A549 (cell line): ENCODE results near the gene KRTAP5-2. TPM values are rescaled to one million over a fixed set of nuclear protein-coding genes. Genes with fewer than 3 reads are reported as not detected.

Experiments
- ATAC-seq, 2 experiments: fragments of 200-7000 bp in 1 of 2; fragments of >200 bp in 1 of 2; cut with Nextera tagmentation in 1 of 2; cut with Tn5 transposase in 1 of 2; 3 replicates each; pipeline versions ENCODE4 v1.8.0 to v1.9.1; 2018 to 2020; ENCODE audit warnings: mild to moderate bottlenecking in 1 of 2, moderate library complexity in 1 of 2
- CTCF ChIA-PET: fragments of 300-600 bp; sonication (Branson Sonifier 250); formaldehyde crosslinking; extraction: SDS; loops from one replicate; lab custom pipeline; 2021; ENCODE audit warnings: antibody characterized with exemption, inconsistent platforms; lab: Yijun Ruan, JAX
- POLR2A ChIA-PET: fragments of 350-600 bp; formaldehyde crosslinking; extraction: SDS; loops from one replicate; lab custom pipeline; 2021; ENCODE audit warnings: antibody characterized with exemption, inconsistent platforms; lab: Yijun Ruan, JAX
- DNase-seq, 2 experiments: peaks; one replicate each; pipeline versions ENCODE4 v3.0.0 to v3.0.0-alpha.2; 2011 to 2016; ENCODE audit warnings: low read depth in 1 of 2, low spot score in 1 of 2
- FAIRE-seq: peaks from 2 replicates; lab custom pipeline; 2011; peaks lifted over from hg19 to GRCh38; lab: Jason Lieb, UNC
- H3K27ac ChIP-seq, 2 experiments: fragments of >200 bp; sonication (Bioruptor Twin); formaldehyde crosslinking; 3 replicates each; pipeline ENCODE4 v1.5.1; 2016 to 2017
- H3K4me1 ChIP-seq: fragments of >200 bp; sonication (Bioruptor Twin); formaldehyde crosslinking; 3 replicates; pipeline ENCODE4 v1.6.1; 2016
- H3K4me2 ChIP-seq: fragments of >200 bp; sonication (Bioruptor Twin); formaldehyde crosslinking; 3 replicates; pipeline ENCODE4 v1.6.1; 2016
- H3K4me3 ChIP-seq: fragments of >200 bp; sonication (Bioruptor Twin); formaldehyde crosslinking; 3 replicates; pipeline ENCODE4 v1.5.1; 2016
- H3K9me3 ChIP-seq: fragments of >200 bp; sonication (Bioruptor Twin); formaldehyde crosslinking; 3 replicates; pipeline ENCODE4 v1.6.1; 2016
- CBX8 ChIP-seq: fragments of 200-600 bp; sonication (generic); IDR thresholded peaks from 2 replicates; pipeline ENCODE4 v1.6.1; 2016
- CEBPB ChIP-seq, 2 experiments: fragments of >200 bp in 1 of 2; sonication (Bioruptor Twin) in 1 of 2; formaldehyde crosslinking in 1 of 2; IDR thresholded peaks; 2 replicates each; pipeline ENCODE4 v1.6.1; 2012 to 2016
- CHD2 ChIP-seq: fragments of 150-350 bp; IDR thresholded peaks from 2 replicates; pipeline ENCODE4 v1.6.1; 2014; ENCODE audit warnings: low read length; ENCODE audit not compliant: partially characterized antibody
- EHF ChIP-seq: fragments of 250-450 bp; sonication (Bioruptor Pico); IDR thresholded peaks from 2 replicates; pipeline ENCODE4 v1.5.0; 2020; ENCODE audit warnings: mild to moderate bottlenecking
- HEYL ChIP-seq: fragments of 250-450 bp; sonication (Bioruptor Pico); IDR thresholded peaks from 2 replicates; pipeline ENCODE4 v1.8.0; 2021; ENCODE audit warnings: mild to moderate bottlenecking, moderate library complexity
- HMGXB4 ChIP-seq: fragments of 250-450 bp; sonication (Bioruptor Pico); IDR thresholded peaks from 2 replicates; pipeline ENCODE4 v1.5.0; 2021; ENCODE audit warnings: mild to moderate bottlenecking, moderate library complexity, borderline replicate concordance
- MAFK ChIP-seq: fragments of 450-650 bp; IDR thresholded peaks from 2 replicates; pipeline ENCODE4 v1.6.1; 2014; ENCODE audit not compliant: partially characterized antibody
- MAX ChIP-seq: IDR thresholded peaks from 2 replicates; pipeline ENCODE4 v1.6.1; 2012
- MAZ ChIP-seq: fragments of 150-350 bp; IDR thresholded peaks from 2 replicates; pipeline ENCODE4 v1.6.1; 2014; ENCODE audit warnings: antibody characterized with exemption, low read depth, low read length, borderline replicate concordance
- NPAS2 ChIP-seq: fragments of 250-450 bp; sonication (Bioruptor Pico); IDR thresholded peaks from 2 replicates; pipeline ENCODE4 v1.8.0; 2022; ENCODE audit warnings: mild to moderate bottlenecking, moderate library complexity, borderline replicate concordance
- NR3C1 ChIP-seq: fragments of >200 bp; sonication (Bioruptor Twin); formaldehyde crosslinking; IDR thresholded peaks from 3 replicates; pipeline ENCODE4 v1.6.1; 2017
- RARB ChIP-seq: fragments of 250-450 bp; sonication (Bioruptor Pico); IDR thresholded peaks from 2 replicates; pipeline ENCODE4 v1.8.0; 2021; ENCODE audit warnings: mild to moderate bottlenecking, moderate library complexity
- RCOR1 ChIP-seq: fragments of 150-350 bp; IDR thresholded peaks from 2 replicates; pipeline ENCODE4 v1.6.1; 2014; ENCODE audit warnings: antibody characterized with exemption, low read length, low read depth
- ZSCAN20 ChIP-seq: fragments of 250-450 bp; sonication (Bioruptor Pico); IDR thresholded peaks from 2 replicates; pipeline ENCODE4 v1.8.0; 2022; ENCODE audit warnings: mild to moderate bottlenecking, moderate library complexity
- WGBS: methylation state at CpG from one replicate; pipeline ENCODE4 v1.1.6; 2017; ENCODE audit errors: missing lambda C conversion rate; 5-methylcytosine and 5-hydroxymethylcytosine counted together
- polyA plus RNA-seq, 4 experiments: library from polyadenylated mRNA; depleted of rRNA in 3 of 4; stranded (reverse); fragments of >200 nt; fragmentation: RNase III in 1 of 4; extraction: RNeasy Plus Mini Kit Qiagen cat#74134 plus additional on column Dnase treatment in 1 of 4; gene quantifications; 2 replicates in 3 of 4; 3 replicates in 1 of 4; pipeline ENCODE4 v1.2.3, GENCODE V29; 2011 to 2017

KRTAP5-2 gene
- polyA plus RNA-seq, 2 of the 4 experiments (the other 2 are of a cell fraction): not detected

- CTCF ChIA-PET: interaction anchor here (0.6 to 15.0 kb wide), 3 partner anchors 18 to 80 kb away, joined by 3 to 719 read pairs (median 5); partner anchors contain the start of genes DUSP8 and KRTAP5-5
- peak overlapping the region in 1 of 2 experiments; percentile 86; a peak in 3 of 6 replicates for H3K27ac ChIP-seq
- H3K9me3 ChIP-seq: no peaks in the 10 kb centered on the region
- peak; percentile 13 to 34; a peak in 3 of 6 replicates for ATAC-seq
- H3K4me1 ChIP-seq: peaks cover 30% of the 10 kb centered on the region
- no peak overlapping the region for H3K4me3 ChIP-seq
- WGBS: 88% methylated on average over 9 of the region's 13 CpGs
- TF ChIP-seq MAX: no peak
- no peak for TF ChIP-seq MAZ
- TF ChIP-seq NPAS2 (CRISPR knock-in tag): no peak
- TF ChIP-seq RARB (CRISPR knock-in tag): no peak
- TF ChIP-seq NR3C1: no peak
- no peak for TF ChIP-seq ZSCAN20 (CRISPR knock-in tag)
- POLR2A ChIA-PET: no interaction called here
- H3K4me2 ChIP-seq: no peak overlapping the region
- no peak for FAIRE-seq
- no peak for DNase-seq
Observed at GRCh38 chr11:1549338-1550330, 48.5 kb downstream of the KRTAP5-2 start.

GRCh38 chr11:1548221-1549070 is 49.6 kb downstream of the KRTAP5-2 start:
- Histone ChIP-seq H3K9me3 (no peaks in the 10 kb centered on the region), H3K4me1 (peaks cover 21% of the 10 kb centered on the region), H3K4me2 (peak overlapping the region; percentile 100), H3K4me3 (peak overlapping the region; percentile 25), H3K27ac (peak overlapping the region; percentile 58 to 86; a peak in 4 of 6 replicates)
- ChIA-PET POLR2A (interaction anchor here (0.9 kb wide), 1 partner anchor 9 kb away, joined by 4 read pairs; no protein-coding TSS in a partner anchor), CTCF (interaction anchor here (0.6 to 15.0 kb wide), 6 partner anchors 12 to 284 kb away, joined by 3 to 719 read pairs (median 4); partner anchors contain the start of genes DUSP8 and KRTAP5-5)
- 27% methylated on average over 16 of the region's 34 CpGs for WGBS
- peak; percentile 22 to 69; a peak in 3 of 4 replicates for TF ChIP-seq CEBPB (IDR thresholded peaks at IDR 0.05)
- no peak for TF ChIP-seq HMGXB4 (CRISPR knock-in tag)
- DNase-seq: peak; percentile 71 to 87
- FAIRE-seq: no peak
- ATAC-seq: peak; percentile 65 to 74

- H3K4me2 ChIP-seq: peak overlapping the region; percentile 100
- ChIA-PET CTCF (interaction anchor here (0.7 to 15.0 kb wide), 28 partner anchors 11 to 603 kb away, joined by 3 to 719 read pairs (median 6); partner anchors contain the start of genes DUSP8, KRTAP5-2 and KRTAP5-5), POLR2A (interaction anchor here (0.9 to 1.3 kb wide), 2 partner anchors 10 to 27 kb away, joined by 4 to 5 read pairs; no protein-coding TSS in a partner anchor)
- TF ChIP-seq HEYL (CRISPR knock-in tag) (no peak), RCOR1 (no peak), MAFK (no peak), CHD2 (no peak), EHF (CRISPR knock-in tag) (no peak), CBX8 (no peak)
- TF ChIP-seq, all 56 proteins: peak for 0
- FAIRE-seq: no peak
- H3K9me3 ChIP-seq: no peaks in the 10 kb centered on the region
- H3K27ac ChIP-seq: peak overlapping the region; percentile 74 to 86; a peak in 5 of 6 replicates
- DNase-seq: no peak
- 55% methylated on average over 15 of the region's 33 CpGs for WGBS
- H3K4me3 ChIP-seq: peak overlapping the region; percentile 63
- ATAC-seq: peak in 1 of 2 experiments; percentile 9; a peak in 3 of 6 replicates
- peaks cover 21% of the 10 kb centered on the region for H3K4me1 ChIP-seq
Observed at GRCh38 chr11:1547467-1548098, 50.5 kb downstream of the KRTAP5-2 start.

Other genes starting within 250 kb of the KRTAP5-2 start
- gene BRSK2, start 208.4 kb downstream of the KRTAP5-2 start, polyA plus RNA-seq (2011; rRNA removed): 2.7 and 3.8 TPM in 2 replicates
- gene BRSK2, start 208.4 kb downstream of the KRTAP5-2 start, polyA plus RNA-seq (2017; fragmentation: RNase III; extraction: RNeasy Plus Mini Kit Qiagen cat#74134 plus additional on column Dnase treatment): 9.1 to 10.1 TPM (median 9.7 TPM) in 3 replicates
- 25.4 and 32.0 TPM in 2 replicates for gene MOB2, start 111.5 kb downstream of the KRTAP5-2 start, polyA plus RNA-seq (2011; rRNA removed)
- 31.9 to 38.2 TPM (median 35.2 TPM) in 3 replicates for gene MOB2, start 111.5 kb downstream of the KRTAP5-2 start, polyA plus RNA-seq (2017; fragmentation: RNase III; extraction: RNeasy Plus Mini Kit Qiagen cat#74134 plus additional on column Dnase treatment)
- 2.6 and 3.6 TPM in 2 replicates for gene DUSP8, start 26.0 kb downstream of the KRTAP5-2 start, polyA plus RNA-seq (2011; rRNA removed)
- 0.59 to 1.2 TPM (median 0.72 TPM) in 3 replicates for gene DUSP8, start 26.0 kb downstream of the KRTAP5-2 start, polyA plus RNA-seq (2017; fragmentation: RNase III; extraction: RNeasy Plus Mini Kit Qiagen cat#74134 plus additional on column Dnase treatment)
- gene KRTAP5-1, start 13.0 kb downstream of the KRTAP5-2 start, polyA plus RNA-seq (2011; rRNA removed): not detected in 2 replicates
- not detected in 3 replicates for gene KRTAP5-1, start 13.0 kb downstream of the KRTAP5-2 start, polyA plus RNA-seq (2017; fragmentation: RNase III; extraction: RNeasy Plus Mini Kit Qiagen cat#74134 plus additional on column Dnase treatment)
- gene KRTAP5-3, start 10.2 kb upstream of the KRTAP5-2 start, polyA plus RNA-seq (2011; rRNA removed): not detected in 2 replicates
- not detected in 3 replicates for gene KRTAP5-3, start 10.2 kb upstream of the KRTAP5-2 start, polyA plus RNA-seq (2017; fragmentation: RNase III; extraction: RNeasy Plus Mini Kit Qiagen cat#74134 plus additional on column Dnase treatment)
- not detected in 2 replicates for gene KRTAP5-4, start 23.8 kb upstream of the KRTAP5-2 start, polyA plus RNA-seq (2011; rRNA removed)
- gene KRTAP5-4, start 23.8 kb upstream of the KRTAP5-2 start, polyA plus RNA-seq (2017; fragmentation: RNase III; extraction: RNeasy Plus Mini Kit Qiagen cat#74134 plus additional on column Dnase treatment): not detected in 3 replicates
- gene KRTAP5-5, start 31.5 kb upstream of the KRTAP5-2 start, polyA plus RNA-seq (2011; rRNA removed): not detected in 2 replicates
- not detected in 3 replicates for gene KRTAP5-5, start 31.5 kb upstream of the KRTAP5-2 start, polyA plus RNA-seq (2017; fragmentation: RNase III; extraction: RNeasy Plus Mini Kit Qiagen cat#74134 plus additional on column Dnase treatment)
- not detected in 2 replicates for gene KRTAP5-6, start 98.9 kb upstream of the KRTAP5-2 start, polyA plus RNA-seq (2011; rRNA removed)
- gene KRTAP5-6, start 98.9 kb upstream of the KRTAP5-2 start, polyA plus RNA-seq (2017; fragmentation: RNase III; extraction: RNeasy Plus Mini Kit Qiagen cat#74134 plus additional on column Dnase treatment): not detected in 3 replicates
- 0.26 and 0.28 TPM in 2 replicates for gene IFITM10, start 152.3 kb upstream of the KRTAP5-2 start, polyA plus RNA-seq (2011; rRNA removed)
- gene IFITM10, start 152.3 kb upstream of the KRTAP5-2 start, polyA plus RNA-seq (2017; fragmentation: RNase III; extraction: RNeasy Plus Mini Kit Qiagen cat#74134 plus additional on column Dnase treatment): 0.55 to 0.78 TPM (median 0.67 TPM) in 3 replicates
- 74.0 and 117 TPM in 2 replicates for gene CTSD, start 165.6 kb upstream of the KRTAP5-2 start, polyA plus RNA-seq (2011; rRNA removed)
- gene CTSD, start 165.6 kb upstream of the KRTAP5-2 start, polyA plus RNA-seq (2017; fragmentation: RNase III; extraction: RNeasy Plus Mini Kit Qiagen cat#74134 plus additional on column Dnase treatment): 259 to 326 TPM (median 310 TPM) in 3 replicates
- not detected in 2 replicates for gene SYT8, start 236.7 kb upstream of the KRTAP5-2 start, polyA plus RNA-seq (2011; rRNA removed)
- 0.21 to 0.25 TPM (median 0.22 TPM) in 3 replicates for gene SYT8, start 236.7 kb upstream of the KRTAP5-2 start, polyA plus RNA-seq (2017; fragmentation: RNase III; extraction: RNeasy Plus Mini Kit Qiagen cat#74134 plus additional on column Dnase treatment)
- not detected in 2 replicates for gene TNNI2, start 240.7 kb upstream of the KRTAP5-2 start, polyA plus RNA-seq (2011; rRNA removed)
- gene TNNI2, start 240.7 kb upstream of the KRTAP5-2 start, polyA plus RNA-seq (2017; fragmentation: RNase III; extraction: RNeasy Plus Mini Kit Qiagen cat#74134 plus additional on column Dnase treatment): not detected in 3 replicates